ENCODE data around the gene AJM1. TPM values are rescaled to one million over a fixed set of nuclear protein-coding genes. Genes with fewer than 3 reads are reported as not detected.
A peak's percentile ranks its signal among the peaks of the same experiment; 100 is the strongest.

AJM1 gene
- total RNA-seq, 1 experiment from 2014 or later, result 5.3 TPM

- TF ChIP-seq EZH2 (IDR thresholded peaks at IDR 0.05; ENCODE audit: low read depth), result no peak
- TF ChIP-seq CTCF (conservative IDR thresholded peaks at IDR 0.05), result no peak
- Histone ChIP-seq H3K4me2 (peak overlapping the region; percentile 96), H3K4me3 (peak overlapping the region; percentile 96), H3K9me3 (ENCODE audit: insufficient read depth, low read depth) (no peaks in the 10 kb centered on the region), H3K27me3 (ENCODE audit: insufficient read depth, low read depth) (no peaks in the 10 kb centered on the region), H3K27ac (no peak overlapping the region), H2AFZ (peak overlapping the region; percentile 81), H4K20me1 (ENCODE audit: insufficient read depth) (peaks cover 10% of the 10 kb centered on the region; the same call in 1 of the 2 replicates), H3K4me1 (replicated peaks; ENCODE audit: insufficient read depth) (peaks cover 19% of the 10 kb centered on the region), H3K9me2 (ENCODE audit: insufficient read depth) (no peaks in the 10 kb centered on the region), H3K79me2 (ENCODE audit: low read depth) (peaks cover 39% of the 10 kb centered on the region), H3F3A (ENCODE audit: insufficient read depth, low read depth) (peaks cover under 1% of the 10 kb centered on the region; the same call in 1 of the 2 replicates), H3K36me3 (ENCODE audit: low read depth) (peaks cover 5% of the 10 kb centered on the region; the same call in 1 of the 2 replicates)
- CTCF ChIA-PET, result interaction anchor here (0.6 kb wide), 1 partner anchor 226 kb away, joined by 5 read pairs; no protein-coding TSS in a partner anchor
- POLR2A ChIA-PET (ENCODE audit: unreplicated experiment), result no interaction called here
- DNase-seq, result no peak
- intact Hi-C loops (cut with micrococcal nuclease; ENCODE audit: unreplicated experiment), result no loop called here
- no TSS peak for BruUV-seq (replicated peaks)
These were observed 33.5 kb upstream of the AJM1 start for GRCh38 chr9:136808806-136809158.

GRCh38 chr9:136814725-136815421 lies 27.4 kb upstream of the AJM1 start:
- Histone ChIP-seq H3K4me2 (no peak overlapping the region), H3F3A (ENCODE audit: insufficient read depth, low read depth) (peaks cover 10% of the 10 kb centered on the region; the same call in 1 of the 2 replicates), H2AFZ (no peak overlapping the region), H3K4me3 (no peak overlapping the region), H3K36me3 (ENCODE audit: low read depth) (peaks cover 2% of the 10 kb centered on the region; the same call in 1 of the 2 replicates), H3K9me2 (ENCODE audit: insufficient read depth) (no peaks in the 10 kb centered on the region), H3K79me2 (ENCODE audit: low read depth) (peaks cover 21% of the 10 kb centered on the region), H3K27ac (no peak overlapping the region), H3K4me1 (replicated peaks; ENCODE audit: insufficient read depth) (peaks cover under 1% of the 10 kb centered on the region; the same call in 1 of the 2 replicates), H3K27me3 (ENCODE audit: insufficient read depth, low read depth) (no peaks in the 10 kb centered on the region), H4K20me1 (ENCODE audit: insufficient read depth) (peaks cover 11% of the 10 kb centered on the region; the same call in 1 of the 2 replicates), H3K9me3 (ENCODE audit: insufficient read depth, low read depth) (no peaks in the 10 kb centered on the region)
- intact Hi-C loops (cut with micrococcal nuclease; ENCODE audit: unreplicated experiment), result no loop called here
- POLR2A ChIA-PET (ENCODE audit: unreplicated experiment), result no interaction called here
- CTCF ChIA-PET, result interaction anchor here (0.7 kb wide), 1 partner anchor 182 kb away, joined by 4 read pairs; the partner anchor contains the start of gene CLIC3
- DNase-seq, result no peak
- TF ChIP-seq EZH2 (IDR thresholded peaks at IDR 0.05; ENCODE audit: low read depth) (no peak), CTCF (conservative IDR thresholded peaks at IDR 0.05) (no peak)
- no TSS peak for BruUV-seq (replicated peaks)

GRCh38 chr9:136815422-136815782 lies 26.9 kb upstream of the AJM1 start:
- H3K79me2 ChIP-seq (ENCODE audit: low read depth), result peaks cover 16% of the 10 kb centered on the region
- ChIA-PET POLR2A (ENCODE audit: unreplicated experiment) (no interaction called here), CTCF (interaction anchor here (0.6 to 0.7 kb wide), 2 partner anchors 181 to 472 kb away, joined by 3 to 4 read pairs; partner anchors contain the start of gene CLIC3)
- no peak overlapping the region for H3K4me2 ChIP-seq
- no peaks in the 10 kb centered on the region for H3K9me2 ChIP-seq (ENCODE audit: insufficient read depth)
- no peak for TF ChIP-seq EZH2 (IDR thresholded peaks at IDR 0.05; ENCODE audit: low read depth)
- TF ChIP-seq CTCF (conservative IDR thresholded peaks at IDR 0.05), result no peak
- no peak overlapping the region for H3K27ac ChIP-seq
- no peaks in the 10 kb centered on the region for H3K9me3 ChIP-seq (ENCODE audit: insufficient read depth, low read depth)
- no peak overlapping the region for H2AFZ ChIP-seq
- no peak for DNase-seq
- H3K4me3 ChIP-seq, result no peak overlapping the region
- intact Hi-C loops (cut with micrococcal nuclease; ENCODE audit: unreplicated experiment), result no loop called here
- no peaks in the 10 kb centered on the region for H3K36me3 ChIP-seq (ENCODE audit: low read depth)
- H3K27me3 ChIP-seq (ENCODE audit: insufficient read depth, low read depth), result no peaks in the 10 kb centered on the region
- no TSS peak for BruUV-seq (replicated peaks)
- peaks cover 10% of the 10 kb centered on the region; the same call in 1 of the 2 replicates for H3F3A ChIP-seq (ENCODE audit: insufficient read depth, low read depth)
- H4K20me1 ChIP-seq (ENCODE audit: insufficient read depth), result 0 out of 2 replicates have a peak, but pooled peaks cover 6% of the 10 kb centered on the region
- H3K4me1 ChIP-seq (replicated peaks; ENCODE audit: insufficient read depth), result no peaks in the 10 kb centered on the region

Data from PC-9 (cell line).